GM23338 (cell line): ENCODE results near the gene RAB44. TPM values are rescaled to one million over a fixed set of nuclear protein-coding genes. Genes with fewer than 3 reads are reported as not detected.

Experiments
- ATAC-seq: fragments of 200-7000 bp; cut with Tn5 transposase; 3 replicates; pipeline ENCODE4 v1.9.1; 2020
- DNase-seq: peaks from one replicate; pipeline ENCODE4 v3.0.0-alpha.2; 2015; ENCODE audit warnings: low spot score
- H2AFZ ChIP-seq: fragments of 200-600 bp; sonication (generic); 2 replicates; pipeline ENCODE4 v1.8.0; 2016; ENCODE audit warnings: antibody characterized with exemption, mild to moderate bottlenecking, moderate library complexity
- H3F3A ChIP-seq: fragments of 200-600 bp; sonication (generic); replicated peaks from 2 replicates; pipeline ENCODE4 v1.8.0; 2017; ENCODE audit warnings: antibody characterized with exemption, mixed run types, low read depth
- H3K27ac ChIP-seq: fragments of 200-600 bp; sonication (generic); 2 replicates; pipeline ENCODE4 v1.6.1; 2016; ENCODE audit warnings: low read depth
- H3K27me3 ChIP-seq: fragments of 200-600 bp; sonication (generic); 2 replicates; pipeline ENCODE4 v1.8.0; 2016; ENCODE audit warnings: mild to moderate bottlenecking, mixed run types, moderate library complexity; ENCODE audit not compliant: insufficient read depth
- H3K36me3 ChIP-seq: fragments of 200-600 bp; sonication (generic); 2 replicates; pipeline ENCODE4 v1.8.0; 2016; ENCODE audit warnings: mild to moderate bottlenecking; ENCODE audit not compliant: insufficient read depth
- H3K4me1 ChIP-seq: fragments of 200-600 bp; sonication (generic); 2 replicates; pipeline ENCODE4 v1.8.0; 2016; ENCODE audit warnings: mild to moderate bottlenecking, moderate library complexity; ENCODE audit not compliant: insufficient read depth
- H3K4me2 ChIP-seq: fragments of 200-600 bp; sonication (generic); 2 replicates; pipeline ENCODE4 v1.7.1; 2017; ENCODE audit warnings: mixed run types
- H3K4me3 ChIP-seq: fragments of 200-600 bp; sonication (generic); 2 replicates; pipeline ENCODE4 v1.6.1; 2016; ENCODE audit warnings: mixed run types
- H3K79me2 ChIP-seq: fragments of 200-600 bp; sonication (generic); replicated peaks from 2 replicates; pipeline ENCODE4 v1.8.0; 2017; ENCODE audit warnings: mild to moderate bottlenecking; ENCODE audit not compliant: insufficient read depth
- H3K9me2 ChIP-seq: fragments of 200-600 bp; sonication (generic); 2 replicates; pipeline ENCODE4 v1.8.0; 2017; ENCODE audit not compliant: insufficient read depth
- H4K20me1 ChIP-seq: fragments of 200-600 bp; sonication (generic); replicated peaks from 2 replicates; pipeline ENCODE4 v1.8.0; 2017; ENCODE audit warnings: mild to moderate bottlenecking; ENCODE audit not compliant: insufficient read depth
- H3K27ac Mint-ChIP-seq: 2 replicates; pipeline ENCODE4 v1.8.0; 2020; ENCODE audit warnings: inconsistent platforms, mild to moderate bottlenecking, moderate library complexity, mixed read lengths
- H3K27me3 Mint-ChIP-seq: 3 replicates; pipeline ENCODE4 v1.8.0; 2022; ENCODE audit warnings: low read depth, mild to moderate bottlenecking, moderate library complexity, mixed read lengths, inconsistent platforms; ENCODE audit not compliant: insufficient read depth, poor library complexity
- H3K36me3 Mint-ChIP-seq: 3 replicates; pipeline ENCODE4 v1.8.0; 2021; ENCODE audit warnings: low read depth, mild to moderate bottlenecking, inconsistent platforms, moderate library complexity, mixed read lengths
- H3K4me1 Mint-ChIP-seq: 3 replicates; pipeline ENCODE4 v1.8.0; 2020; ENCODE audit warnings: mild to moderate bottlenecking, inconsistent platforms, mixed read lengths
- H3K4me3 Mint-ChIP-seq: 3 replicates; pipeline ENCODE4 v1.8.0; 2021; ENCODE audit warnings: moderate library complexity, mild to moderate bottlenecking, inconsistent platforms, mixed read lengths
- H3K9me3 Mint-ChIP-seq: 3 replicates; pipeline ENCODE4 v1.8.0; 2020; ENCODE audit warnings: moderate library complexity, mild to moderate bottlenecking, inconsistent platforms, mixed read lengths
- CREB1 ChIP-seq: fragments of 250-450 bp; sonication (Bioruptor Pico); IDR thresholded peaks from 2 replicates; pipeline ENCODE4 v1.5.0; 2020; ENCODE audit warnings: low read depth, mild to moderate bottlenecking, moderate library complexity
- ETS1 ChIP-seq: IDR thresholded peaks from 2 replicates; pipeline ENCODE4 v1.6.1; 2016; ENCODE audit warnings: antibody characterized with exemption
- EZH2phosphoT487 ChIP-seq: fragments of 200-600 bp; sonication (generic); IDR thresholded peaks from one replicate; pipeline ENCODE4 v1.8.1; 2018; ENCODE audit warnings: antibody characterized with exemption; ENCODE audit not compliant: unreplicated experiment
- JUNB ChIP-seq: IDR thresholded peaks from one replicate; pipeline ENCODE4 v1.6.1; 2016; ENCODE audit warnings: antibody characterized with exemption; ENCODE audit not compliant: unreplicated experiment
- NANOG ChIP-seq: IDR thresholded peaks from 2 replicates; pipeline ENCODE4 v1.6.1; 2016; ENCODE audit warnings: antibody characterized with exemption, borderline replicate concordance
- STAT1 ChIP-seq: IDR thresholded peaks from one replicate; pipeline ENCODE4 v1.6.1; 2016; ENCODE audit warnings: antibody characterized with exemption; ENCODE audit not compliant: unreplicated experiment
- ZNF114 ChIP-seq: fragments of 250-450 bp; sonication (Bioruptor Pico); IDR thresholded peaks from 2 replicates; pipeline ENCODE4 v1.5.0; 2020; ENCODE audit warnings: mild to moderate bottlenecking, moderate library complexity
- ZNF462 ChIP-seq: fragments of 250-450 bp; sonication (Bioruptor Pico); IDR thresholded peaks from 2 replicates; pipeline ENCODE4 v1.5.0; 2020; ENCODE audit warnings: mild to moderate bottlenecking, moderate library complexity
- polyA plus RNA-seq: library from polyadenylated mRNA; unstranded; fragments of >200 nt; fragmentation: Nextera tagmentation; extraction: Ambion mirVana; gene quantifications from 2 replicates; pipeline ENCODE4 v1.2.1, GENCODE V29; 2016
- total RNA-seq: library from RNA; depleted of rRNA; stranded (reverse); fragments of >200 nt; shearing (Covaris generic); gene quantifications from 2 replicates; pipeline ENCODE4 v1.2.3, GENCODE V29; 2014

The RAB44 gene
- total and polyA plus RNA-seq, 2 experiments from 2014 or later: not detected

DNA sequence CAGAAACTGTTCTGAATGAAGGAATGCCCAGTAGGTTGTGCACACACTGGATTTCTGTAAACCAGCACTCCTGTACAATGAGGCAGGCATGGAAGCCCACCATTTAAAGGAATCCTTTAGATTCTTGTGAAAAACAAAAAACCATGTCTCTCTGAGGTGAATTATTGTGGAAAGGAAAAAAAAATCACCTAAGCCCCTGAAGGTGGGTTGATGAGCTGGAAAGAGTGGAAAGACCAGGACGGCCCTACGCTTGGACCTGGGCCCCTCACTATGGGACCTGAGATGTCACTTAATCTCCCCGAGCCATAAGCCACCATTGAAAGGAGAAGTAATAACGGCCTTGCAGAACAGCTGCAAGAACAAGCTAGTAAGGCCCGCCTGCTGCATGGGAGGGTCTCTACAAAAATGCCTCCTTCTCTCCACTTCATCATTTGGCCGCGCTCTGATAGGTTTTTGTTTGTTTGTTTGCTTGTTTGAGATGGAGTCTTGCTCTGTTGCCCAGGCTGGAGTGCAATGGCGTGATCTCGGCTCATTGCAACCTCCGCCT lies 68.8 kb downstream of the RAB44 start:
- Histone ChIP-seq H3K27me3 (no peaks in the 10 kb centered on the region), H3K4me3 (no peak overlapping the region), H3K27ac (no peak overlapping the region), H3F3A (no peaks in the 10 kb centered on the region), H3K36me3 (no peaks in the 10 kb centered on the region), H3K79me2 (no peaks in the 10 kb centered on the region), H4K20me1 (no peaks in the 10 kb centered on the region), H2AFZ (no peak overlapping the region; the same call in 1 of the 2 replicates), H3K9me2 (no peaks in the 10 kb centered on the region), H3K4me1 (peaks cover 3% of the 10 kb centered on the region; the same call in 1 of the 2 replicates), H3K4me2 (no peak overlapping the region)
- Mint-ChIP-seq H3K27ac (no peak overlapping the region; the same call in 1 of the 2 replicates), H3K4me1 (peaks cover 21% of the 10 kb centered on the region), H3K4me3 (no peak overlapping the region), H3K9me3 (no peaks in the 10 kb centered on the region), H3K27me3 (peaks cover 14% of the 10 kb centered on the region), H3K36me3 (no peaks in the 10 kb centered on the region)
- ATAC-seq: no peak
- no peak for TF ChIP-seq NANOG
- no peak for TF ChIP-seq STAT1
- TF ChIP-seq CREB1 (CRISPR knock-in tag): no peak
- no peak for DNase-seq

DNA sequence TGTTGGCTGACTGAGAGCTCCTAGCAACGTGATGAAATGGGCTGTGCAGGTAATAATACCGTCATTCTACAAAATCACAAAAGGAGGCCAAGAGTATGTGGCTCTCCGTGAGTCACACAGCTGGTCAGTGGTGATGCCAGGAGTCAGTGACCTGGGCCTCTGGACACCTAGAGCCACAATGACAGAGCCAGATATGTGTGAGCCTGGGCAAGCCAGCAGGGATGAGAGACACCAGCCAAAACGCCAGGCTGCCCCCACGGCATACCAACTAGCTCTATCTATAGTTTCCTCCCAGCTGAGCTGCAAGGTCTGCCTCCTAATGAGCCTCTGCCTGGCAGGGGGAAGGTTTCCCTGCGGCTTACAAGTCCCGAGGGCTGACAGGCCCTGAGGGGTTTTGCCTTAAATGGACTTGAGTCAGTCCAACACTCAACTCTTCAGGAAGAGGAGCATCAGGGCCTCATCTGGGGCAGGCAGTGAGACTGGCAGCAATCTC lies 71.6 kb downstream of the RAB44 start:
- Histone ChIP-seq H2AFZ (no peak overlapping the region), H3K27me3 (no peaks in the 10 kb centered on the region), H3K79me2 (no peaks in the 10 kb centered on the region), H3K36me3 (no peaks in the 10 kb centered on the region), H3K27ac (no peak overlapping the region), H3F3A (no peaks in the 10 kb centered on the region), H3K4me2 (no peak overlapping the region), H4K20me1 (no peaks in the 10 kb centered on the region), H3K4me3 (no peak overlapping the region), H3K4me1 (peaks cover 12% of the 10 kb centered on the region; the same call in 1 of the 2 replicates), H3K9me2 (no peaks in the 10 kb centered on the region)
- no peaks in the 10 kb centered on the region for H3K36me3 Mint-ChIP-seq
- ATAC-seq (peak; percentile 7; the same call in 1 of the 3 replicates), DNase-seq (no peak)
- no peak for TF ChIP-seq EZH2phosphoT487
- TF ChIP-seq ZNF462: no peak
- no peak for TF ChIP-seq ETS1
- TF ChIP-seq JUNB: no peak
- TF ChIP-seq ZNF114 (CRISPR knock-in tag): no peak
- TF ChIP-seq CREB1 (CRISPR knock-in tag): no peak
- no peak for TF ChIP-seq STAT1
- H3K27me3 Mint-ChIP-seq: peaks cover 18% of the 10 kb centered on the region
- H3K4me1 Mint-ChIP-seq: peaks cover 31% of the 10 kb centered on the region
- no peak overlapping the region for H3K27ac Mint-ChIP-seq
- H3K9me3 Mint-ChIP-seq: no peaks in the 10 kb centered on the region
- no peak overlapping the region for H3K4me3 Mint-ChIP-seq
